ENCODE results near the gene PLXDC2.

- TF ChIP-seq, protein P1, sequence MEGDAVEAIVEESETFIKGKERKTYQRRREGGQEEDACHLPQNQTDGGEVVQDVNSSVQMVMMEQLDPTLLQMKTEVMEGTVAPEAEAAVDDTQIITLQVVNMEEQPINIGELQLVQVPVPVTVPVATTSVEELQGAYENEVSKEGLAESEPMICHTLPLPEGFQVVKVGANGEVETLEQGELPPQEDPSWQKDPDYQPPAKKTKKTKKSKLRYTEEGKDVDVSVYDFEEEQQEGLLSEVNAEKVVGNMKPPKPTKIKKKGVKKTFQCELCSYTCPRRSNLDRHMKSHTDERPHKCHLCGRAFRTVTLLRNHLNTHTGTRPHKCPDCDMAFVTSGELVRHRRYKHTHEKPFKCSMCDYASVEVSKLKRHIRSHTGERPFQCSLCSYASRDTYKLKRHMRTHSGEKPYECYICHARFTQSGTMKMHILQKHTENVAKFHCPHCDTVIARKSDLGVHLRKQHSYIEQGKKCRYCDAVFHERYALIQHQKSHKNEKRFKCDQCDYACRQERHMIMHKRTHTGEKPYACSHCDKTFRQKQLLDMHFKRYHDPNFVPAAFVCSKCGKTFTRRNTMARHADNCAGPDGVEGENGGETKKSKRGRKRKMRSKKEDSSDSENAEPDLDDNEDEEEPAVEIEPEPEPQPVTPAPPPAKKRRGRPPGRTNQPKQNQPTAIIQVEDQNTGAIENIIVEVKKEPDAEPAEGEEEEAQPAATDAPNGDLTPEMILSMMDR (IDR thresholded peaks at IDR 0.05), result no peak
- TF ChIP-seq POLR2AphosphoS5 (IDR thresholded peaks at IDR 0.05) (no peak), POLR2A (IDR thresholded peaks at IDR 0.05) (no peak)
Measured at GRCh38 chr10:19913987-19914386, 97.8 kb downstream of the PLXDC2 start.
